HG03439 (cell line): ENCODE data around the gene SPRED1.
"Not testable (repeated sequence)": the region's sequence is repeated elsewhere in the genome, so short reads cannot be mapped to it uniquely, and the experiment has no call there.

Experiments used
- ATAC-seq: cut with Tn5 transposase; IDR thresholded peaks from one replicate; pipeline ENCODE4 v1.9.1; 2021; ENCODE audit warnings: mild to moderate bottlenecking, moderate library complexity; ENCODE audit not compliant: unreplicated experiment

Gene SPRED1

DNA sequence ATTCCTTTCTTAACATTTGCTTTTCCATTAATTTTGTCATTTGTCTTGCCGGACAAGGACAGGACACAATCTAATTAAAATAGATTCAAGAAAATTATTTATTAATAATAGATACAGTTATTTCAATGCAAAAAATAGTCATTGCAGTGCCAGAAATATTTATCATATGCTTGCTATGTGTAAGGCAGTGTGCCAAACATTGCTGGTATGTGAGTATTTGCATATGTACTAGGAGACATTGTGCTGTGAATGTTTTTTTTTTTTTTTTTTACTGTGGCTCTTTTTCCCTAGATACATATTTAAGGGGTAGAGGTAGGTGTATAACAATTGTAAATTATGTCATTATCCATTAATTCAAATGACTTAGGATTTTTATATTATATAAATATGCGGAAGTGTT lies 23.3 kb downstream of the SPRED1 start:
- ATAC-seq = no peak

GRCh38 chr15:38277281-38277680 lies 24.6 kb downstream of the SPRED1 start:
- ATAC-seq = not testable (repeated sequence)

DNA sequence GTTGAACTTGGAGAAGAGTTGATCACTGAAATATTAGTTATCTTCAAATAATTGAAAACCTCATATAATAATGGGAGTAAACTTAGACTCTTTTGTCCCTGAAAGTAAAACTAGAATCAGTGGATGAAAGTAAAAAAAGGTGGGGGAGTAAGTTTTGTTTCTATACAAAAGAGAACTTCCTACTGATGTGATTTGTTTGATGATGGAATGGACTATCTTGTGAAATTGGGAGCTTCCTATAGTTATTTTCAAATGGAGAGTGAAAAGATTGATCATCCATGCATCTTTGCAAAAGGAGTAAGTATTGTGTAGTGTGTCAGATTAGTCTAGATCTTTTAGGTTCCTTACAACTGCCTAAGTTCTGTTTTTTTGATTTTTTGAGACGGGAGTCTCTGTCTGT lies 28.4 kb downstream of the SPRED1 start:
- ATAC-seq = no peak

GRCh38 chr15:38283010-38283409 lies 30.4 kb downstream of the SPRED1 start:
- ATAC-seq = no peak

DNA sequence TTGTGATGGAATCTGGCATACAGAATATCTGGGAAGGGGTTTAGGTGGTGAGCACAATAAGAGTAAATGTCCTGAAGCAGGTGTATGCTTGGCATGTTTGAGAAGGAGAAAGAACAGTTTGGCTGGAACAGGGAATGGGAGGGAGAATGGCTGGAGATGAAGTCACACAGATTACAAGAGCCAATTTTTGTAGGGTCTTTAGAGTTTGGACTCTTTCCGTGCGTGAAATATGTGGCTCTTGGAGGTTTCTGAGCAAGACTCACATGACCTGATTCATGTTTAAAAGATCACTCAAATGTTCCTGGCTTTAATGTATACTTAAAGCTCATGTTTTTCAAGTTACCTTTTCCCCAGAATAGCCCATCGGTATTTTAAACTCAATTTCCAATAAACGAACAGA lies 32.8 kb downstream of the SPRED1 start:
- ATAC-seq = no peak

DNA sequence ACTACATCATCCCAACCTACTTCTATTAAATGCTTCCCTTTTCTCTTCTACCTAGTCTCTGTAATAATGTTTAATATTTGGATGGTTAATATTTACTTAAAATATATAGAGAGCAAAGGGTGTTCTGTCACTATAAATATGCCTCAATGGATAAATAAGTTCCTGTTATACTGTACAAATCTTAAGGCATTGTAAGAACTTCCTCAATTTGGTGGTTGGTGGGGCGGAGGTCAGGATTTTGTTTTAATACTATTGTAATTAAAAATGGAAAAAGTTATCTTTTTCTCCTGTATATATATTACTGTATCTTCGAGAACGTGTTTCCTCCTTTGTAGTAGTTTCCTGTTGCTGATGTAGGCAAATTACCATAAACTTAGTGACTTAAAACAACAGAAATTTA lies 41.5 kb downstream of the SPRED1 start:
- no peak for ATAC-seq

DNA sequence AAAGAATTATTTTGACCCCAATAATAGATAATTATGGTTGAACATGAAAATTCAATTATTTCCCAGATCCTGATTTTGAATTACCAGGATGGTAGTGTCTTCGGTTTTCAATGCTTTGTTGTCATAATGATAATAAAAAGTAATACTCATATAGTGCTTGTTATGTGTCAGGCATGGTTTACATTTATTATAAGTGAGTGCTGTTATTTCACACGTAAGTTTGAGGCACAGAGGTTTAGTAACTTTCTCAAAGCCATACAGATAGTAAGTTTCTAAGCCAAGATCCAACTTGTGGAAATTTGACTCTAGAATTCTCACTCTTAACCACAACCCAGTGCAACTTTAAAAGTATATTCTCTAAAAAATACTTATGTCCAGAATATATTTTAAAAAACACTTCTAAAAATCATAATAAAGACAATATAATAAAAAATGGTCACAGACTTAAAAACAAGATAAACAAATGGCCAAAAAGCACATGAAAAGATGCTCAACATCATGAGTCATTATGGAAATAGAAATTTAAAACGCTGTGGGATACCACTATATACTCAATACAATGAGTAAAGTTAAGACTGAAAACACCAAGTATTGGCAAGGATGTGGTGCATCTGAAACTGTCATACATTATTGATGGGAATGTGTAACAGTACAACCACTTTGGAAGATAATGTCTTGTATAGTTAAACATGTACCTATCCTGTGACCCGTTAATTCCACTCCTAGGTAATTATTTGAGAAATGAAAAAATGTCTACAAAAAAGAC lies 45.2 kb downstream of the SPRED1 start:
- no peak for ATAC-seq

DNA sequence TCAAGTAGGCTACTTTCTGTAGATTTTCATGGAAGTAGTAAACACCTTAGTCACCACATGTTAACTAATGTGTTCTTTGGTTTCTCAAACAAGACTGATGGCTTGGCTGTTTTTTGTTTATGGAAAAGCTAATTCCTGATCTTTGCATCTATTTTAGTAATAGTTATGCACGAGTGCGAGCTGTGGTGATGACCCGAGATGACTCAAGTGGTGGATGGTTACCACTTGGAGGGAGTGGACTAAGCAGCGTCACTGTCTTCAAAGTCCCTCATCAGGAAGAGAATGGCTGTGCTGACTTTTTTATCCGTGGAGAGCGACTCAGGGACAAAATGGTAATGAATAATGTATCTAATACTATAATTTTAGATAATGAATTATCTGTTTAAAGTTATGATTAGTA lies 46.6 kb downstream of the SPRED1 start:
- ATAC-seq = no peak

DNA sequence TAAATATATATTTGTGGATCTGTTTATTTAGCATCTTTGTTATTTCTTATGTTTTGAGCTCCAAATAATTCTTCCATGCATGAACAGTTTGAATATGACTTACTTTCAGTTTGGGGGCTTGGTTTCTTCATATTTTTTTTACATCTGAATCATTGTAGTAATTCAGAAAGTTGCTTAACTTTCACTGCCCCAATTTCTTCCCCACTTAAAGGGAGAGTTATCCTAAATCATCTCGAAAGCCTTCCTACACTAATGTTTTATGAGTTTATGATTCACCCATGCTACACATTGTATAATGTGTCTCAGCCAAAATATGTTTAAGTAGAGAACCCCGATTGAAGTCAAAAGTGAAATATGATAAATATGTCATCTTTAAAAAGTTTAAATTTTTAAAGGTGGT lies 47.8 kb downstream of the SPRED1 start:
- ATAC-seq = no peak

GRCh38 chr15:38304481-38304880 lies 51.8 kb downstream of the SPRED1 start:
- ATAC-seq = no peak

- ATAC-seq = no peak
Measured at GRCh38 chr15:38307251-38307650, 54.6 kb downstream of the SPRED1 start.

DNA sequence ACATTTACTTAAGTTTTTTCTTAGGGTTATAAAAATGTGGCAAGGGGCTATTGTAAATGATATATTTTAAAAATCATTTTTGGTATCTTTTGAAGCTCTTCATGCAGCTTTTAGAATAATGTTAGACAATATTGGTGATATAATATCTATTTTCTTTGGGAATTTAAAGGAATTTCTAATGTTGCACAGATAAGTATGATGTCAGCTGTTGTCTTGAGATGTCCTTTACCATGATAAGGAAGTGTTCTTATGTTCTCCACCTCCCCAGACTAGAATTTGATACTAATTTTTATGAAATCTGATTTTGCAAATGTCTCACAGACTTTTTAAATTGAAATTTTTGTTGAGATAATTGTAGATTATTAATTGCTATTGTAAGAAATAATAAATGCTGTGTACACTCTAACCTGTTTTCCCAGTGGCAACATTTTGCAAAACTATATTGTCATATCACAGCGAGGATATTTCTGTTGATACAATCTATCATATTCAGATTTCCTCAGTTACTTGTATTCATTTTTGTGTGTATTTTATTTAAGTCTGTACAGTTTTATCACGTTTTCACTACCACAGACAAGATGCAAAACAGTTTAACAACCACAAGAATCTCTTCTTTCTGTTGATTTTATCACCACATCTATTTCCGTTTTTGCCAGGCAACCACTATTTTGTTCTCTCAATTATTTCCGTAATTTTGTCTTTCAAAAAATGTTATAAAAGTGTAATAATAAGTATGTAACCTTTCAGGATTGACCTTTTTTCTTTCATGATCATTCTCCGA lies 55.4 kb downstream of the SPRED1 start:
- ATAC-seq = no peak

GRCh38 chr15:38308797-38309196 lies 56.2 kb downstream of the SPRED1 start:
- peak; percentile 91 for ATAC-seq

DNA sequence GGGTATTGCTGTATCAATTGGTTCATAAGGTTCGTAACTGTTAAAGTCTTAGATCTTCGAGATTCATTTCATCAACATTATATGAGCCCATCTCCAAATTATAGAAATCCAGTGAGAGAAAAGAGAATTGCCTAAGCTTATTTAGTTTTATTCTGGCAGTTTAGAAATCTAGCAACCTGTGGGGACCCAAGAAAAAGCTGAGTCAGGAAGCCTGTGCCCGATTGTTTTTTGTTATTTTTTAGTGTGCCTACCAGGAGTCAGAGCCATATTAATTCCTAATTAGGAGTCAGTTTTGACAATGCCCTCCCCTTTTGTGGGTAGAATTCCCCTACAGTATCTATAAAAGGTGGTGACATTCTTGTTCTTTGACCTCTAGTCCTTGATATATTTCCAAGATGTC lies 59.6 kb downstream of the SPRED1 start:
- ATAC-seq = no peak

DNA sequence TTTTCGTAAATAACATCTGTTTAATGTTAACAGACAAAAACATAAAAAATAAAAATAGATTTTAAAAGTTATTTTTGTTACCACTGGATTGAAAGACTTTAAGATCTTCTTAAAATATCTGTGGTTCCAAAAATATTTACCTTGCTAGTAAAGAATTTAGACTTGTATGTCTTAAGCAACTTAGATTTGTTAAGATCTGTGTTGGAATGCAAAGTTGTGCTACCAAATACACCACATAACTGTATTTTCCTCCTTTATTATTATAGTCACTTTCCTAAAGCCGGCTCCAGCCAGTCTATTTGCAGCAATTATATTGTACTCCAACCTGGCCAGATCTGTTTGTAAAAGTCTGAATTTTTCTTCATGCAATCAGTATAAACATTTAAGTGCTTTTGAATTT lies 63.7 kb downstream of the SPRED1 start:
- no peak for ATAC-seq

DNA sequence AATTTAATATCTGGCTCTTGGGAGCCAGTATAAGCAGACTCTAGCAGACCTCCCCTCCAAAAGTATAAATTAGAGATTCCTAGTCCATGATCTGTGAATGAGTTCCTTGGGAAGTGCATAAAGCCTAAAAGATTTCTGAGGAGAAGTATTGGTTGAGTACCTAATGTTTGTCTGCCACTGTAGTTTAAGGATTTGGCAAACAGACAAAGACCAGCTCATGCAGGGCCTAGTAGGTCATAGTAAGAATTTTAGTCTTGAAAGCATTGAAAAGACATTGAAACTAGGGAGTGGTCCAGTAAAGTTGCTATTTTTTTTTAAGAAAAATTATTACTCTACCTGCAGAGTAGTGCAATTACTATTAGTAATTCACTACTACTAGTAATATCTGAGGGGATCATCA lies 67.5 kb downstream of the SPRED1 start:
- no peak for ATAC-seq

DNA sequence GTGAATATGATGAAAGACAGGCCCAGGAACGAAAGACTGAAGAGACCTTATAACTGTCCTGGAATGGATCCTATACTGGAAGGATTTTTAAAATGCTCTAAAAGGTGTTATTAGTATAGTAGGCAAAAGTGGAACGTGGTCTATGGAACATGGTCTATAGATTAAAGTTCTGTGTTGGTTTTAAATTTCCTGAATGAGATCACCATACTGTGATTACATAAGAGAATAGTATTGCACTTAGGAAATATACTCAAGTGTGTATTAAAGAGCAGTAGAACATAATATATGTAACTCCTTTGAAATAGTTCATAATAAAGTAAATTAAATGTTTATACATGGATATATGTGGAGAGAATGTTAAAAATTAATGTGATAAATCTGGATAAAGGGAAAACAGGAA lies 68.2 kb downstream of the SPRED1 start:
- ATAC-seq = no peak

GRCh38 chr15:38323895-38324294 lies 71.3 kb downstream of the SPRED1 start:
- ATAC-seq = no peak

GRCh38 chr15:38324939-38325647 lies 72.5 kb downstream of the SPRED1 start:
- ATAC-seq = no peak

- no peak for ATAC-seq
Measured at GRCh38 chr15:38325648-38325990, 73.0 kb downstream of the SPRED1 start.

GRCh38 chr15:38332711-38333110 lies 80.1 kb downstream of the SPRED1 start:
- ATAC-seq = no peak

DNA sequence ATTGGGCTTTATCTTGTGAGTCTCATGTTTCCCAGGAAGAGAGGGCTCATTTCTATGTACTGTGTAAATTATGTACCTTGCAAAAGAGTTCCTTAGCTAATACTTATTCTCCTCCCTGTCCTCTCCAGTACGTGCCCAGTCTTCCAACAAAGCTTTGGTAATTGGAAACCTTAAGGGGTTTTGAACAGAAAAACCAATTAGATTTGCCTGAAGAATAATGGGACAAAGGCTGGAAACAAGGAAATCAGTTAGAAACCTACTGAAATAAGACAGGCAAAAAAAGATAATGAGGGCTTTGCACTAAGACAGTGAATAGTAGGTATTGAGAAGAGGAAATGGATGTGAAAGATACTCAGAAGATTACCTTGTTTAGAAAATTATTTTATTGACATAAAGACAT lies 82.5 kb downstream of the SPRED1 start:
- no peak for ATAC-seq
